Neural cell (in vitro differentiated cells): ENCODE measurements around the gene PDE3A. TPM values are rescaled to one million over a fixed set of nuclear protein-coding genes. Genes with fewer than 3 reads are reported as not detected.

Experiments used
- H2AFZ ChIP-seq: fragments of 200-600, 300-800 bp; sonication (generic), shearing (Covaris generic); 2 replicates; pipeline ENCODE4 v1.6.0; 2014; ENCODE audit warnings: low read depth, mild to moderate bottlenecking, antibody characterized with exemption, low read length, moderate library complexity
- H3F3A ChIP-seq: fragments of 200-600 bp; shearing (Covaris generic); 2 replicates; pipeline ENCODE4 v1.6.1; 2016; ENCODE audit warnings: mild to moderate bottlenecking, moderate library complexity, mixed read lengths, antibody characterized with exemption, low read length; ENCODE audit not compliant: insufficient read depth, poor library complexity, severe bottlenecking
- H3K27ac ChIP-seq: fragments of 200-600, 300-800 bp; sonication (generic), shearing (Covaris generic); 2 replicates; pipeline ENCODE4 v1.5.1; 2014; ENCODE audit warnings: mild to moderate bottlenecking, low read length, moderate library complexity
- H3K27me3 ChIP-seq: fragments of 300-800, 200-600 bp; sonication (generic), shearing (Covaris generic); 2 replicates; pipeline ENCODE4 v1.6.0; 2014; ENCODE audit warnings: mild to moderate bottlenecking, low read depth, low read length, moderate library complexity; ENCODE audit not compliant: insufficient read depth
- H3K36me3 ChIP-seq: fragments of 300-800, 200-600 bp; sonication (generic), shearing (Covaris generic); 2 replicates; pipeline ENCODE4 v1.5.1; 2014; ENCODE audit warnings: mild to moderate bottlenecking, antibody characterized with exemption, low read length, moderate library complexity; ENCODE audit not compliant: insufficient read depth
- H3K4me2 ChIP-seq: fragments of 300-800, 200-600 bp; sonication (generic), shearing (Covaris generic); 2 replicates; pipeline ENCODE4 v1.6.0; 2014; ENCODE audit warnings: mild to moderate bottlenecking, low read length
- H3K4me3 ChIP-seq: fragments of 300-800, 200-600 bp; sonication (generic), shearing (Covaris generic); 2 replicates; pipeline ENCODE4 v1.5.1; 2014; ENCODE audit warnings: mild to moderate bottlenecking, low read length, moderate library complexity
- H3K79me2 ChIP-seq: fragments of 200-600 bp; shearing (Covaris generic); replicated peaks from 2 replicates; pipeline ENCODE4 v1.6.0; 2014; ENCODE audit warnings: mild to moderate bottlenecking, low read length, moderate library complexity; ENCODE audit not compliant: insufficient read depth
- H3K9ac ChIP-seq: fragments of 300-800, 200-600 bp; sonication (generic), shearing (Covaris generic); 2 replicates; pipeline ENCODE4 v1.6.1; 2016; ENCODE audit warnings: mild to moderate bottlenecking, low read length, mixed read lengths
- H3K9me2 ChIP-seq: fragments of 200-600 bp; shearing (Covaris generic); 2 replicates; pipeline ENCODE4 v1.6.1; 2016; ENCODE audit warnings: mild to moderate bottlenecking, low read length, mixed read lengths; ENCODE audit not compliant: insufficient read depth
- H3K9me3 ChIP-seq: fragments of 200-600, 300-800 bp; sonication (generic), shearing (Covaris generic); 2 replicates; pipeline ENCODE4 v1.6.1; 2016; ENCODE audit warnings: mild to moderate bottlenecking, mixed run types, low read length, moderate library complexity, mixed read lengths
- H4K20me1 ChIP-seq: fragments of 200-600 bp; shearing (Covaris generic); 2 replicates; pipeline ENCODE4 v1.6.1; 2016; ENCODE audit warnings: mild to moderate bottlenecking, mixed run types; ENCODE audit not compliant: insufficient read depth
- CTCF ChIP-seq: fragments of 450-650 bp; IDR thresholded peaks from 2 replicates; pipeline ENCODE4 v1.5.1; 2014; ENCODE audit warnings: antibody characterized with exemption, mild to moderate bottlenecking, moderate library complexity; ENCODE audit not compliant: poor library complexity, severe bottlenecking
- EP300 ChIP-seq: fragments of 450-650 bp; conservative IDR thresholded peaks from 2 replicates; pipeline ENCODE4 v1.6.1; 2014; ENCODE audit warnings: antibody characterized with exemption, mild to moderate bottlenecking, moderate library complexity; ENCODE audit not compliant: poor library complexity, severe bottlenecking
- EZH2 ChIP-seq: fragments of 200-600, 300-800 bp; shearing (Covaris generic), sonication (generic); IDR thresholded peaks from 2 replicates; pipeline ENCODE4 v1.6.1; 2014; ENCODE audit warnings: antibody characterized with exemption, low read length, borderline replicate concordance, mild to moderate bottlenecking; ENCODE audit not compliant: insufficient read depth, poor library complexity, severe bottlenecking
- MXI1 ChIP-seq: fragments of 450-650 bp; conservative IDR thresholded peaks from 2 replicates; pipeline ENCODE4 v1.6.1; 2014; ENCODE audit warnings: antibody characterized with exemption, mild to moderate bottlenecking; ENCODE audit not compliant: poor library complexity, severe bottlenecking
- POLR2AphosphoS5 ChIP-seq: IDR thresholded peaks from 2 replicates; pipeline ENCODE4 v1.6.1; 2012
- RAD21 ChIP-seq: fragments of 450-650 bp; conservative IDR thresholded peaks from 2 replicates; pipeline ENCODE4 v1.6.1; 2014; ENCODE audit warnings: antibody characterized with exemption, mild to moderate bottlenecking, moderate library complexity
- REST ChIP-seq: IDR thresholded peaks from 2 replicates; pipeline ENCODE4 v1.6.1; 2012; ENCODE audit warnings: borderline replicate concordance
- SMC3 ChIP-seq: fragments of 450-650 bp; conservative IDR thresholded peaks from 2 replicates; pipeline ENCODE4 v1.6.1; 2014; ENCODE audit warnings: antibody characterized with exemption, mild to moderate bottlenecking, moderate library complexity; ENCODE audit not compliant: poor library complexity
- TAF1 ChIP-seq: IDR thresholded peaks from 2 replicates; pipeline ENCODE4 v1.6.1; 2012; ENCODE audit warnings: low read depth
- polyA plus RNA-seq: library from polyadenylated mRNA; depleted of rRNA; stranded (reverse); fragments of >200 nt; gene quantifications from 2 replicates; pipeline ENCODE4 v1.2.3, GENCODE V29; 2014

The PDE3A gene
- polyA plus RNA-seq, 1 donor from 2014 or later, result 0.94 TPM

- Histone ChIP-seq H3K27ac (no peak overlapping the region), H3K9me3 (no peaks in the 10 kb centered on the region), H3K36me3 (no peaks in the 10 kb centered on the region), H4K20me1 (no peaks in the 10 kb centered on the region), H3K79me2 (no peaks in the 10 kb centered on the region), H2AFZ (no peak overlapping the region), H3K9ac (no peak overlapping the region), H3F3A (no peaks in the 10 kb centered on the region), H3K4me2 (no peak overlapping the region), H3K4me3 (no peak overlapping the region), H3K27me3 (no peaks in the 10 kb centered on the region), H3K9me2 (no peaks in the 10 kb centered on the region)
- TF ChIP-seq EZH2 (no peak), CTCF (no peak), TAF1 (no peak)
These were observed 7.9 kb upstream of the PDE3A start for GRCh38 chr12:20360407-20360806.

GRCh38 chr12:20361416-20361815, 6.9 kb upstream of the PDE3A start:
- no peaks in the 10 kb centered on the region for H3K79me2 ChIP-seq
- H3K27ac ChIP-seq, result no peak overlapping the region
- no peaks in the 10 kb centered on the region for H3K36me3 ChIP-seq
- no peak overlapping the region for H3K4me3 ChIP-seq
- H3K9me3 ChIP-seq, result no peaks in the 10 kb centered on the region
- no peaks in the 10 kb centered on the region for H3K9me2 ChIP-seq
- no peak overlapping the region for H3K4me2 ChIP-seq
- H4K20me1 ChIP-seq, result no peaks in the 10 kb centered on the region
- TF ChIP-seq SMC3 (no peak), MXI1 (no peak), EP300 (no peak)
- no peak overlapping the region for H3K9ac ChIP-seq
- no peaks in the 10 kb centered on the region for H3F3A ChIP-seq
- no peaks in the 10 kb centered on the region for H3K27me3 ChIP-seq
- H2AFZ ChIP-seq, result no peak overlapping the region

DNA sequence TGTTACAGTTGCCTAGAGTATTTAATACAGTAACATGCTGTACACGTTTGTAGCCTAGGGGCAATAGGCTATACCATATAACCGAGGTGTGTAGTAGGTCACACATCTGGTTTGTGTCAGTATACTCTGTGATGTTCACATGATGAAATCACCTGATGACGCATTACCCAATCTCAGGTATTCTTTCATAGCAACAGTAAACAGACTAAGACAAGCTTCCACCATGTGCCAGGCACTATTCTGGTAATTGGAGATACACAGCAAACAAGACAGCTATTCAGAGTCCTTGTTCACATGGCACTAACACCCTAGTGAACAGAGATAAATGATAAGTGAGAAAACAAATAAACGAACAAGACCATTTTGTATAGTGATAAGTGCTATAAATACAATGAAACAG, 3.8 kb upstream of the PDE3A start:
- H3K27me3 ChIP-seq, result no peaks in the 10 kb centered on the region
- no peak overlapping the region for H3K4me3 ChIP-seq
- no peaks in the 10 kb centered on the region for H3K79me2 ChIP-seq
- H3K9me3 ChIP-seq, result no peaks in the 10 kb centered on the region
- no peak overlapping the region for H3K4me2 ChIP-seq
- TF ChIP-seq POLR2AphosphoS5 (no peak), EP300 (no peak), TAF1 (no peak), CTCF (no peak), MXI1 (no peak), REST (no peak), SMC3 (no peak), EZH2 (no peak), RAD21 (no peak)
- H3K36me3 ChIP-seq, result no peaks in the 10 kb centered on the region
- H3F3A ChIP-seq, result no peaks in the 10 kb centered on the region
- H2AFZ ChIP-seq, result no peak overlapping the region
- no peak overlapping the region for H3K9ac ChIP-seq
- no peak overlapping the region for H3K27ac ChIP-seq
- H3K9me2 ChIP-seq, result no peaks in the 10 kb centered on the region
- H4K20me1 ChIP-seq, result no peaks in the 10 kb centered on the region
